HG03558 (cell line): ENCODE data around the gene IQGAP1.

Source experiments
- ATAC-seq: cut with Tn5 transposase; IDR thresholded peaks from one replicate; pipeline ENCODE4 v1.9.1; 2021; ENCODE audit warnings: moderate number of reproducible peaks; ENCODE audit not compliant: unreplicated experiment; ENCODE audit errors: extremely low read depth

IQGAP1 gene

GRCh38 chr15:90375071-90375470, 13.0 kb upstream of the IQGAP1 start:
- ATAC-seq, result no peak

GRCh38 chr15:90376789-90377188, 11.3 kb upstream of the IQGAP1 start:
- ATAC-seq, result no peak

- no peak for ATAC-seq
These were observed 8.8 kb upstream of the IQGAP1 start for GRCh38 chr15:90379263-90379662.

- no peak for ATAC-seq
These were observed 6.5 kb upstream of the IQGAP1 start for GRCh38 chr15:90381515-90381914.

GRCh38 chr15:90382320-90382719, 5.7 kb upstream of the IQGAP1 start:
- no peak for ATAC-seq

GRCh38 chr15:90386221-90386620, 1.8 kb upstream of the IQGAP1 start:
- no peak for ATAC-seq

GRCh38 chr15:90388462-90389380, 679 bp downstream of the IQGAP1 start:
- ATAC-seq, result peak; percentile 6

GRCh38 chr15:90389513-90389912, 1.5 kb downstream of the IQGAP1 start:
- no peak for ATAC-seq

GRCh38 chr15:90393040-90393439, 5.0 kb downstream of the IQGAP1 start:
- no peak for ATAC-seq

GRCh38 chr15:90394074-90394473, 6.0 kb downstream of the IQGAP1 start:
- ATAC-seq, result no peak

GRCh38 chr15:90394748-90395442, 6.9 kb downstream of the IQGAP1 start:
- ATAC-seq, result no peak

- no peak for ATAC-seq
These were observed 8.3 kb downstream of the IQGAP1 start for GRCh38 chr15:90396321-90396720.

GRCh38 chr15:90400005-90400758, 12.1 kb downstream of the IQGAP1 start:
- no peak for ATAC-seq

- peak; percentile 87 for ATAC-seq
These were observed 12.8 kb downstream of the IQGAP1 start for GRCh38 chr15:90400759-90401314.

GRCh38 chr15:90401495-90401894, 13.5 kb downstream of the IQGAP1 start:
- ATAC-seq, result no peak

GRCh38 chr15:90402223-90402622, 14.2 kb downstream of the IQGAP1 start:
- no peak for ATAC-seq

- no peak for ATAC-seq
These were observed 14.7 kb downstream of the IQGAP1 start for GRCh38 chr15:90402767-90403166.

GRCh38 chr15:90405055-90405607, 17.1 kb downstream of the IQGAP1 start:
- no peak for ATAC-seq

- ATAC-seq, result no peak
These were observed 19.3 kb downstream of the IQGAP1 start for GRCh38 chr15:90407336-90407735.

GRCh38 chr15:90407871-90408317, 19.9 kb downstream of the IQGAP1 start:
- ATAC-seq, result no peak
